Islet precursor cell (in vitro differentiated cells): ENCODE results near the gene OCEL1.
"Not testable (repeated sequence)": the region's sequence is repeated elsewhere in the genome, so short reads cannot be mapped to it uniquely, and the experiment has no call there.

Experiments used
- DNase-seq: peaks from one replicate; pipeline ENCODE4 v3.0.0-alpha.2; 2018

OCEL1 gene

DNA sequence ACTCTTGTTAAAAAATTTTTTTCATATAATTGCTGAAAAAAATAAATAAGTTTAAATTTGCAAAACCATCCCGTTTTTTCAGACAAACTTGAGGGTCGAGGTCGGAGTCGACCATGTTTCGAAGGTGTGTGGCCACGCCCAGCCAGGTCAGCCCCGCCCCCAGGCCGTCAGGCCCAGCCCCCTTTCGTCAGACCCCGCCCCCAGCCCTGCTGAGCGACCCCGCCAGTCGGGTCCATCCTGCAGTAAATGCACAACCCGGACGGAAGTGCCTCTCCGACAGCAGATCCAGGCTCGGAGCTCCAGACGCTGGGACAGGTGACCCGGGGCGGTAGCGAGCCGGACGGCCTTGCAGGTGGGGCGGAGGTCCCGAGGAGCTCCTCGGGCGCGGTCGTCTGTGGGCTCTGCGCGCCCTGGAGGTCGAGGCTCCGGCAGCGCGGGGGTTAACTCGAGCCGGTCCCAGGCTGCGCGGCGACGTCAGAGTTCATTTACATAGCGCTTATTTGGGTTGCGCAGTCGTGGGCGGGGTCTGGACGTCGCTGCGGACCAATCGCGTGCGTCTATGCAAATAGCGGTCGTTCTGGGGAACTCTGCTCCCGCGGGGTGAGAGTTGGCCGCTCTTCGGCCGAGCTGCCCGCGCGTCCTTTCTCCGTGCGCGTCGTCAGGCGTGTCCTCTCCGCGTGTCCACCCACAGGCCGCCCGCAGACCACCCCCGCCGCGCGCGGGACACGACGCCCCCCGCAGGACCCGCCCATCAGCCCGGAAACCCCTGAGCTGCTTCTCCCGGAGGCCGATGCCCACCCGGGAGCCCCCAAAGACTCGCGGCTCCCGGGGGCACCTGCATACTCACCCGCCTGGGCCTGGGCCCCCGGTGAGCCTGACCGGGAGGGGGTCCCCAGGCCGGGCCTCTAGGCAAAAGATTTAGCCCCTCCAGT lies at the start of gene OCEL1:
OCEL1 (plus strand) TSS at position 225 of the 932 bp plus-strand sequence; CDS start at position 247, 22 bp downstream.
- DNase-seq, result peak; percentile 99

- DNase-seq, result no peak
Measured at GRCh38 chr19:17178291-17178690, 47.7 kb upstream of the OCEL1 start.

- DNase-seq, result no peak
Measured at GRCh38 chr19:17180997-17181702, 44.9 kb upstream of the OCEL1 start.

DNA sequence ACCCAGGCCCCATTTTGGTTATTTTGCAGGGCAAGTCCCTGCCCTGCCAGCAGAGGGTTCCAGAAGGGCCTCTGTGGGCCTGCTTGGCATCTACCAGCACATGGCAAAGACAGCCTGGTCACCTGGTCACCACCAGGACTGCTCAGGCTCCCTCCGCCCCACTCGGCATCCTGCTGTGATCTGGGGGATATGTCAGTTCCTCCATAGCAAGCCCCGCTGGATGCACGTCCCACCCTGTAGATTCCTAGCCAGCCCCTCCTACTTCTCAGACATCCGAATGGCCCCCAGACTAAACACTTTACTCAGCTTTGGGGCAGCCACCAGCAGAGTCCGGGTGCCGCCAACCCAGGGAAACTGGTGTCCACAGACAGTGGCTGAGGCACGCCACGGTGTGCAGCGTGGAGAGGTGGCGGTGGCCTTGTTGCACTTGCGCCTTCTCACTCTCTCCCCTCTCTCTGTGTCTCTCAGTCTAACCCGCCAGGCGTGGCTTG lies 42.7 kb upstream of the OCEL1 start:
- DNase-seq, result no peak

DNA sequence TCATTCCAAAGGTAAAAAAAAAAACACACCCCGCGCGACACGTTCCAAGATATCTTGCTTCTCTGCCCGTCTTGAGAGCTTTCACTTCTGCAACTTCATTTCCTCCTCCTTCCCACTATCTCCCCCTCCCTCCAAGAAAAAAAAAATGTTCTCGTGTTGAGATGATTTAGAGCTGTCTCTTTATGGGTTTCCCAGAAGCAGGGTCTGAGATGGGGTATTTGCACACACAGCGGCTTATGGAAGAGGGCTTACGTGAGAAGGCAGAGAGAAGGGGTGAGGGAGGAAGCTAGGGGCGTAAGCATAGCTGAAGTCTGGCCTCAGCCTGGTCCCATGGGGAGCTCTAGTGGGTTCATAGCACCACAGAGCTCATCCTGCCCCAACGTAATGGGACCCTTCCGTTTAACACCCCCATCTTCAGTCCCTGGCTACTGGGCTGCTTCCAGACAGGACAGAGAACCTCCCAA lies 42.1 kb upstream of the OCEL1 start:
- no peak for DNase-seq

DNA sequence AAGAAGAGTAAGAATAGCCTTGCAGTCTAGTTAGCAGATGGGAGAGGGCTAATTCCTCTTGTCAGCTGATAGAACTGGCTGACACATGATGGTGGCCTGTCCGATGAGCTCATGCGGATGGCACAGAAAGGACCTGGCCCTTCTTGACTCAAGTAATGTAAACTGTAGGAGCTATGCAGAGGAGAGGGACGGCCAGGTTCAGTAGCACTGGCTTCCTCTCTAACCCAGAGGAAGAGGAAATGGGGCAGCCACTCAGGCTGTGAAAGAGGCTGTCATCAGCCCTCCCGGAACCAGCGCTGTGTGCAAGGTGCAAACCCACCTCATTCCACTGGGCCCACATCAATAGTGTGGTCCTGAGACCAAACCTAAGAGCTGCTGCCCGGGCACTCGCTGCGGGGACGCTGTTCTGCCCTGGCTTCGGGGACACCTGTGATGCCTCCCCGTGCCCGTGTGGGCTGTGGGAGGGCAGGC lies 41.6 kb upstream of the OCEL1 start:
- DNase-seq, result no peak

DNA sequence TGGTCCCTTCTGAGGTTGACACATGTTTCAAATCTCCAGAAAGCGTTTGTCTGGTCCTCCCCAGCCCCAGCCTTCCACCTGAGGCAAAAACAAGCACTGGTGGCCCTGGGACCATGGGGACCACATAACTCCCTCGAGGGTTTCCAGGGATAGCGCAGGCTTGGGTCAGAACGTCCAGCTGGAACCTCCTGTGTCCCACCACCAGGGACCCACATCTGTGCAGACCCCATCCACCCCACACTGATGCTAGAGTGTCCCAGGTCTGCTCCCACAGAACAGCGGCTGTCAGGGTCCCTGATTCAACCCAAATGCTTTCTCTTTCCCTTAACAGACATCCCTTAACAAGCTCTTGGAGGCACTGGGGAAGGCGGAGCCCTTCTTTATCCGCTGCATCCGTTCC lies 40.4 kb upstream of the OCEL1 start:
- DNase-seq, result no peak

DNA sequence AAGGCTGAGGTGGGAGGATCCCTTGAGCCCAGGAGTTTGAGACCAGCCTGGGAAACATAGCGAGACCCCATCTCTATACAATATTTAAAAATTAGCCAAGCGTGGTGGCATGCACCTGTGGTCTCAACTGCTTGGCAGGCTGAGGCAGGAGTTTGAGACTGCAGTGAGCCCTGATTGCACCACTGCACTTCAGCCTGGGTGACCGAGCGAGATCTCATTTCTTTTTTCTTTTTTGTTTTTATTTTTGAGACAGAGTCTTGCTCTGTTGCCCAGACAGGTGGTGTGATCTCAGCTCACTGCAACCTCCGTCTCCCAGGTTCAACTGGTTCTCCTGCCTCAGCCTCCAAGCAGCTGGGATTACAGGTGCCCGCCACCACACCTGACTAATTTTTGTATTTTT lies 34.3 kb upstream of the OCEL1 start:
- not testable (repeated sequence) for DNase-seq

DNA sequence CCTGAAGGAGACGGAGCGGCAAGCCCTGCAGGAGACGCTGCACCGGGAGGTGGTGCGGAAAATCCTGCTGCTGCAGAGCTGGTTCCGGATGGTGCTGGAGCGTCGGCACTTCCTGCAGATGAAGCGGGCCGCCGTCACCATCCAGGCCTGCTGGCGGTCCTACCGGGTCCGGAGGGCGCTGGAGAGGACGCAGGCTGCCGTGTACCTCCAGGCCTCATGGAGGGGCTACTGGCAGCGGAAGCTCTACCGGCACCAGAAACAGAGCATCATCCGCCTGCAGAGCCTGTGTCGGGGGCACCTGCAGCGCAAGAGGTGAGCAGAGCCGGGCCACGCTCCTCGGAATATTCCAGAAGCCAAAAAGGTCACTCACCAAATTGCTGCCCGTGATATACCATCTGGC lies 33.3 kb upstream of the OCEL1 start:
- DNase-seq, result no peak

DNA sequence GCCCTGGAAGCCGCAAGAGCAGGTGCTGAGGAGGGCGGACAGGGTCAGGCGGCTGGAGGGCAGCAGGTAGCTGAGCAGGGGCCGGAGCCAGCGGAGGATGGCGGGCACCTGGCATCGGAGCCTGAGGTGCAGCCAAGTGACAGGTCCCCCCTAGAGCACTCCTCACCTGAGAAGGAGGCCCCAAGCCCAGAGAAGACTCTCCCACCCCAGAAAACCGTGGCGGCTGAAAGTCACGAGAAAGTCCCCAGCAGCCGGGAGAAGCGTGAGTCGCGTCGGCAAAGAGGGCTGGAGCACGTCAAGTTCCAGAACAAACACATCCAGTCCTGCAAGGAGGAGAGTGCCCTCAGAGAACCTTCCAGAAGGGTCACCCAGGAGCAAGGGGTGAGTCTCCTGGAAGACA lies 31.4 kb upstream of the OCEL1 start:
- no peak for DNase-seq

GRCh38 chr19:17195106-17195505 lies 30.9 kb upstream of the OCEL1 start:
- no peak for DNase-seq

DNA sequence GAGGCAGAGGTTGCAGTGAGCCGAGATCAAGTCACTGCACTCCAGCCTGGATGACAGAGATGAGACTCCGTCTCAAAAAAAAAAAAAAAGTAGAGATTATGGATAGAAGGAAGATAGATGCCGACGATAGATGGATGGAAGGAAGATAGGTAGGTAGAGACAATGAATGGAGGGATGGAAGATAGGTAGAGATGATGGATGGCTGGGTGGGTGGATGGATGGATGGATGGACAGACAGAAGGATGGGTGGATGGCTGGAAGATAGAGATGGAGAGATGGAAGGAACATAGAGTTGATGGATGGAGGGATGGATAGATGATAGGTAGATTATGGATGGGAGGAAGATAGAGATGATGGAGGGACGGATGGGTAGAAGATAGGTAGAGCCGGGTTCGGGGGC lies 29.4 kb upstream of the OCEL1 start:
- no peak for DNase-seq

GRCh38 chr19:17197666-17198065 lies 28.4 kb upstream of the OCEL1 start:
- no peak for DNase-seq

- no peak for DNase-seq
Measured at GRCh38 chr19:17200408-17201079, 25.5 kb upstream of the OCEL1 start.

GRCh38 chr19:17202249-17202648 lies 23.8 kb upstream of the OCEL1 start:
- DNase-seq, result peak; percentile 43

DNA sequence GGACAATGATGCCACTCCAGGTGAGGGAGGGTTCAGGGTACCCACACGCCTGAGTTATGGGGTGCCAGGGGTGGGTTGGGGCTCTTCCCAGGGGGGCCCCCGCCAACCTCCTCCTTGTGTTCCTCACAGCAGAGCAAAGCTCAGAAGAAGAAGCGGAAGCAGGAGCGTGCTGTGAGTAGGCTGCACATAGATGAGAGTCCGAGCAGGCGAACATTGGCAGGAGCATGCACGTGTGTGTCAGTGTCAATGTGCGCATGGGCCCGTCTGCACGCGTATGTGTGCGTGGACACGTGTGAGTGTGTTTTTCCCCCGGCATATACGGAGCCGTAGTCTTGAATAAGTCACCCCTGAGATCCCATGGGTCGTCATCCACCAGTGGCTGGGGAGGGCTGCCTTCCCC lies 23.3 kb upstream of the OCEL1 start:
- DNase-seq, result no peak

DNA sequence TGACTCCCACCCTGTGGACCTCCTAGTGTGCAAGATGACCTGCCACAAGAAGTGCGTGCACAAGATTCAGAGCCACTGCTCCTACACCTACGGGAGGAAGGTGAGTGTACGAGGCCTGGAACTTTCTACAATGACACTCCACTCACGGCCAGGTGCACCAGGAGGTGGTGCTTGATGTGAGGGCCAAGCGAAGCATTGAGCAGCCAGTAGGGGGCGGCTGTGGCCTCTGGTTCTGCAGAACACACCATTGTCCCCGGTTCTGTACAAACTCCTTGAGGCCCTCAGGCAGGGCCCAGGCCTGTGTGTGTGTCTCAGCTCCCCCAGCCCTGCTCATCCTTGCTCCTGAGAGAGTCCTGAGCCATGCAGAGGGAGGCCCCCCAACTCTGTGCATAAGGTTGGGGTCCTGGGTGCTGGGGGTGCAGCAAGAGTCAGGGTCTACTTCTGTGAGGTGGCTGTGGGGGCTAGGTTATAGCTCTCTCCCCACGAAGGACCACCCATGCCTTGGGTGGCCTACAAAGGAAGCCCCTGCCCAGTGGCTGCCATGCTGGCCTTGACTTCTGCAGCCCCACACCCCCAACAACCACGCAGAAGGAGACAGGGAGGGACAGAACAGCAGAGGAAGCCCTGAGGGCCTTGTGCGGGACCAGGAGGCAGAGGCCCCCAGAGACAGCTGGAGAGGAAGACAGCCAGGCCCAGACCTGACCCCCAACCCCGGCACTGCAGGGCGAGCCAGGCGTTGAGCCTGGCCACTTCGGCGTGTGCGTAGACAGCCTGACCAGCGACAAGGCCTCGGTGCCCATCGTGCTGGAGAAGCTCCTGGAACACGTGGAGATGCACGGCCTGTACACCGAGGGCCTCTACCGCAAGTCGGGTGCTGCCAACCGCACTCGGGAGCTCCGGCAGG lies 20.5 kb upstream of the OCEL1 start:
- DNase-seq, result peak; percentile 83

GRCh38 chr19:17206736-17207581 lies 19.1 kb upstream of the OCEL1 start:
- DNase-seq, result no peak

DNA sequence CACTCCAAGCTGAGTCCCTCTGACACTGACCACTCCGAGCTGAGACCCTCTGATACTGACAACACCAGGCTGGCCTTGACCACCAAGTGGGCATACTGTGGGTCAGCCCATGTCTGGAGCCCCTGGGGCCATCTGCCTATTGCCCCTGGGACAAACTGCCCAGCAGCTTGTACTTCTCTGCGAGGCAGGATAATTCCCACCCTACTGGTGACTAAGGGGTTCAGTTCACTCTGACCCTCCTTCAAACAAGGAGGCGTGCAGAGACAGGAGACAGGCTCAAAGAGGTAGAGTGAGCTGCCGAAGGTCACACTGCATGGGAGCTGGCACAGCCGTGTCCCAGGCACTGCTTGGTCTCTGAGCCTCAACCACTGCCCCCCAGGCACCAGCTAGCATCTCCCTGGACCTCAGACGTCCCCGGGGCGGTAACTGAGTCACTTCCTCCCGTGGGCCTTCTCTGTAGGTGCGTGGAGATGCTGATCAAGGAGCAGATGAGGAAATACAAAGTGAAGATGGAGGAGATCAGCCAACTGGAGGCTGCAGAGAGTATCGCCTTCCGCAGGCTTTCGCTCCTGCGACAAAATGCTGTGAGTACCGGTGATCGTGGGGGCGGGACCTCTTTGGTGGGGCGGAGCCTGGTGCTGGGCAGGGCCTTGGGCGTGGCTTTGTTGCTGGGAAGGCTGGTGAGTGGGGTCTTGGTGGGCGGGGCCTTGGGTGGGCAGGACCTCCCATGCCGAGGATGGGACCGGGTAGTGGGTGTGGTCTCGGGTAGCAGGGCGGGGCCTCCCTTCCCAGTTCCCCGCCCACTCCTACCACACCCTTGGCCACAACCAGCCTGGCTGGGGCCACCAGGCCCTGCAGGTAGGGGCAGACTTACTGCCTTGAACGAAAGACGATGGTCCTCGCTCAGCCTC lies 16.6 kb upstream of the OCEL1 start:
- DNase-seq, result peak; percentile 96

GRCh38 chr19:17210296-17210695 lies 15.7 kb upstream of the OCEL1 start:
- DNase-seq, result no peak
